ENCODE data around the gene ZNF394.
A peak's percentile ranks its signal among the peaks of the same experiment; 100 is the strongest.

The ZNF394 gene

DNA sequence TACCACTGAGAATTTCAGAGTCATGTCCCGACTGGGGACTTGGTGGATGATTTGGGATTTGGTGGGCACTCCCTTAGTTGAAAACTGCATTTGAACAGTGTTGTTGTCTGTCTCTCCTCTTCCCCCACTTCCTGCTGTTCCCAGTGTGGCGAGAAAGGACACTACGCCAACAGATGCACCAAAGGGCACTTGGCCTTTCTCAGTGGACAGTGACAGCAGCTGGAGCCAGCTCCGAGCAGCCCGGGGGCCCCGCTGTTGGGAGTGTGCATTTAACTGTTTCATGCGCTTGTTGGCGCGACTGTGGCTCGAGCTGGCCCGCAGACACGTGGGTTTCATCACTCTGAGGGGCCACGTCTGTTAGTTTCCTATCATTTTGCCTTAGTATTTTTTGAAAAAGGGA, 43.8 kb downstream of the ZNF394 start:
- no peak for DNase-seq (ENCODE audit: low read depth in 1 of 2, low spot score in 1 of 2)
- TF ChIP-seq GABPA (IDR thresholded peaks at IDR 0.05; ENCODE audit: low read depth): no peak
- TF ChIP-seq CTCF (IDR thresholded peaks at IDR 0.05; ENCODE audit: insufficient read depth, low read length): no peak
- TF ChIP-seq SPI1 (IDR thresholded peaks at IDR 0.05; ENCODE audit: borderline replicate concordance, low read depth): no peak
- TF ChIP-seq, protein P1, sequence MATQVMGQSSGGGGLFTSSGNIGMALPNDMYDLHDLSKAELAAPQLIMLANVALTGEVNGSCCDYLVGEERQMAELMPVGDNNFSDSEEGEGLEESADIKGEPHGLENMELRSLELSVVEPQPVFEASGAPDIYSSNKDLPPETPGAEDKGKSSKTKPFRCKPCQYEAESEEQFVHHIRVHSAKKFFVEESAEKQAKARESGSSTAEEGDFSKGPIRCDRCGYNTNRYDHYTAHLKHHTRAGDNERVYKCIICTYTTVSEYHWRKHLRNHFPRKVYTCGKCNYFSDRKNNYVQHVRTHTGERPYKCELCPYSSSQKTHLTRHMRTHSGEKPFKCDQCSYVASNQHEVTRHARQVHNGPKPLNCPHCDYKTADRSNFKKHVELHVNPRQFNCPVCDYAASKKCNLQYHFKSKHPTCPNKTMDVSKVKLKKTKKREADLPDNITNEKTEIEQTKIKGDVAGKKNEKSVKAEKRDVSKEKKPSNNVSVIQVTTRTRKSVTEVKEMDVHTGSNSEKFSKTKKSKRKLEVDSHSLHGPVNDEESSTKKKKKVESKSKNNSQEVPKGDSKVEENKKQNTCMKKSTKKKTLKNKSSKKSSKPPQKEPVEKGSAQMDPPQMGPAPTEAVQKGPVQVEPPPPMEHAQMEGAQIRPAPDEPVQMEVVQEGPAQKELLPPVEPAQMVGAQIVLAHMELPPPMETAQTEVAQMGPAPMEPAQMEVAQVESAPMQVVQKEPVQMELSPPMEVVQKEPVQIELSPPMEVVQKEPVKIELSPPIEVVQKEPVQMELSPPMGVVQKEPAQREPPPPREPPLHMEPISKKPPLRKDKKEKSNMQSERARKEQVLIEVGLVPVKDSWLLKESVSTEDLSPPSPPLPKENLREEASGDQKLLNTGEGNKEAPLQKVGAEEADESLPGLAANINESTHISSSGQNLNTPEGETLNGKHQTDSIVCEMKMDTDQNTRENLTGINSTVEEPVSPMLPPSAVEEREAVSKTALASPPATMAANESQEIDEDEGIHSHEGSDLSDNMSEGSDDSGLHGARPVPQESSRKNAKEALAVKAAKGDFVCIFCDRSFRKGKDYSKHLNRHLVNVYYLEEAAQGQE (IDR thresholded peaks at IDR 0.05; ENCODE audit: insufficient replicate concordance, low read depth): no peak
- no peak; the same call in 1 of the 2 replicates for TF ChIP-seq POLR2AphosphoS5 (IDR thresholded peaks at IDR 0.05; ENCODE audit: low read depth)
- Histone ChIP-seq H3K27me3 (ENCODE audit: insufficient read depth, poor library complexity, severe bottlenecking) (no peaks in the 10 kb centered on the region), H3K27ac (replicated peaks) (no peak overlapping the region), H3K4me3 (replicated peaks; ENCODE audit: insufficient read depth, low read length) (no peak overlapping the region)

GRCh38 chr7:99455874-99456273, 44.2 kb downstream of the ZNF394 start:
- H3K27ac ChIP-seq (replicated peaks): no peak overlapping the region
- no peaks in the 10 kb centered on the region for H3K27me3 ChIP-seq (ENCODE audit: insufficient read depth, poor library complexity, severe bottlenecking)
- H3K4me3 ChIP-seq (replicated peaks; ENCODE audit: insufficient read depth, low read length): no peak overlapping the region
- no peak for DNase-seq (ENCODE audit: low read depth in 1 of 2, low spot score in 1 of 2)
- TF ChIP-seq SPI1 (IDR thresholded peaks at IDR 0.05; ENCODE audit: borderline replicate concordance, low read depth) (no peak), GABPA (IDR thresholded peaks at IDR 0.05; ENCODE audit: low read depth) (no peak), CTCF (IDR thresholded peaks at IDR 0.05; ENCODE audit: insufficient read depth, low read length) (no peak), POLR2AphosphoS5 (IDR thresholded peaks at IDR 0.05; ENCODE audit: low read depth) (no peak)
- TF ChIP-seq, protein P1 (IDR thresholded peaks at IDR 0.05; ENCODE audit: insufficient replicate concordance, low read depth): no peak

- no peak overlapping the region for H3K4me3 ChIP-seq (replicated peaks; ENCODE audit: insufficient read depth, low read length)
- no peak for DNase-seq (ENCODE audit: low read depth in 1 of 2, low spot score in 1 of 2)
- TF ChIP-seq POLR2AphosphoS5 (IDR thresholded peaks at IDR 0.05; ENCODE audit: low read depth) (0 out of 2 replicates have a peak, but pooled peaks have one; percentile 33), GABPA (IDR thresholded peaks at IDR 0.05; ENCODE audit: low read depth) (no peak)
- H3K27ac ChIP-seq (replicated peaks): no peak overlapping the region
- no peaks in the 10 kb centered on the region for H3K27me3 ChIP-seq (ENCODE audit: insufficient read depth, poor library complexity, severe bottlenecking)
These were observed 47.0 kb downstream of the ZNF394 start for GRCh38 chr7:99453105-99453504.

DNA sequence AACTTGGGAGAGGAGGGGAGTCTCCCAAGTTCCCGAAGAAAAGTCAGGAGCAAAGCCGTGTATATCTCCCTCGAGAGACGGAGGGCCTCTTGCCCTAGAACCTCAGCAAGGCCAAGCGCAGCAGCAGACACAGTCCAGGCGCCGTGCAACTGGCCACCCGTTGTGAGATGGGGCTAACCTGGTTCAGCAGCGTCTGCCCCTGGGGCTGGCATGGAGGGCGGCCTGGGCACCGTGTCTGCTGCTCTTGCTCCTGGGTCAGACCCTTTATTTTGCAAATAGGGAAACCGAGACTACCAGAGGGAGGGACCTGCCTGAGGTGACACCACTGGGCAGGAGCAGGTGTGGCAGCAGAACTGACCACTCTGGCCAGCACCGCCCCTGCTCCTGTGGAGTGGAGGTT, 47.5 kb downstream of the ZNF394 start:
- Histone ChIP-seq H3K27me3 (ENCODE audit: insufficient read depth, poor library complexity, severe bottlenecking) (no peaks in the 10 kb centered on the region), H3K4me3 (replicated peaks; ENCODE audit: insufficient read depth, low read length) (no peak overlapping the region), H3K27ac (replicated peaks) (no peak overlapping the region)
- DNase-seq (ENCODE audit: low read depth in 1 of 2, low spot score in 1 of 2): no peak
- no peak for TF ChIP-seq SPI1 (IDR thresholded peaks at IDR 0.05; ENCODE audit: borderline replicate concordance, low read depth)
- peak; percentile 41; the same call in 1 of the 2 replicates for TF ChIP-seq POLR2AphosphoS5 (IDR thresholded peaks at IDR 0.05; ENCODE audit: low read depth)

DNA sequence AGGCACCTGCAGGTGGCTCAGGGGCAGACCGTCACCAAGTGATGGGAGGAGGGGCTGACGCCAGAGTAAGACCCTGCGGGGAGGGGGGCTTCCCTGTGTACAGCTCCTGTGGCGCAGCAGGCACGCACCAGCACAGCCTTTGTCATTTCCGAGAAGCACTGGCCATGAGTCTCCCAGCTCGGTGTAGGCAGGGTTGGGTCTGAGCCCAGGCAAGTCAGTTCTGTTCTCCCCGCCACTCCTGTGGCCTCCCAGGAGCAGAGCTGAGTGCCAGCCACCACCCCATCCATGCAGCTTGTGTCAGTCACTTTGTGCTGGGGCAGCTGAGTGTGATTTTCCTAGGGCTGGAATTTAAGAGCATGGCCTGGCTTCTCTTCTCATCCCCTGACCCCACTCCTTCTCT, 48.1 kb downstream of the ZNF394 start:
- H3K27ac ChIP-seq (replicated peaks): no peak overlapping the region
- no peak for TF ChIP-seq SPI1 (IDR thresholded peaks at IDR 0.05; ENCODE audit: borderline replicate concordance, low read depth)
- TF ChIP-seq CTCF (IDR thresholded peaks at IDR 0.05; ENCODE audit: insufficient read depth, low read length): no peak
- TF ChIP-seq POLR2AphosphoS5 (IDR thresholded peaks at IDR 0.05; ENCODE audit: low read depth): no peak
- TF ChIP-seq, protein P1 (IDR thresholded peaks at IDR 0.05; ENCODE audit: insufficient replicate concordance, low read depth): no peak
- TF ChIP-seq GABPA (IDR thresholded peaks at IDR 0.05; ENCODE audit: low read depth): no peak

More for the DNA sequence above, 48.1 kb downstream of the ZNF394 start:
- no peak overlapping the region for H3K4me3 ChIP-seq (replicated peaks; ENCODE audit: insufficient read depth, low read length)
- H3K27me3 ChIP-seq (ENCODE audit: insufficient read depth, poor library complexity, severe bottlenecking): no peaks in the 10 kb centered on the region
- no peak for DNase-seq (ENCODE audit: low read depth in 1 of 2, low spot score in 1 of 2)

Data from HL-60 (cell line).